AG04449 (cell line): ENCODE measurements around the gene UBE2O.

Experiments used
- CTCF ChIA-PET: fragments of 350-600 bp; formaldehyde crosslinking; extraction: SDS; loops from one replicate; lab custom pipeline; 2021; ENCODE audit warnings: antibody characterized with exemption; lab: Yijun Ruan, JAX
- POLR2A ChIA-PET: fragments of 400-600, 350-600 bp; formaldehyde crosslinking; extraction: SDS; loops from one replicate; lab custom pipeline; 2020; ENCODE audit warnings: antibody characterized with exemption, inconsistent platforms; lab: Yijun Ruan, JAX
- DNase-seq: peaks from one replicate; pipeline ENCODE4 v3.0.0-alpha.2; 2010; ENCODE audit warnings: low read depth, low spot score
- H3K4me3 ChIP-seq: 2 replicates; pipeline ENCODE4 v1.5.1; 2011; ENCODE audit warnings: low read depth, mild to moderate bottlenecking, control low read depth, low read length
- CTCF ChIP-seq: IDR thresholded peaks from one replicate; pipeline ENCODE4 v1.5.1; 2011; ENCODE audit warnings: mild to moderate bottlenecking, moderate library complexity, low read length, control low read depth, inconsistent platforms; ENCODE audit not compliant: insufficient read depth; ENCODE audit errors: missing control alignments

Gene UBE2O

GRCh38 chr17:76480632-76481031 is 27.7 kb upstream of the UBE2O start:
- no peak for TF ChIP-seq CTCF
- no peak for DNase-seq
- H3K4me3 ChIP-seq = no peak overlapping the region
- CTCF ChIA-PET = interaction anchor here (0.7 to 34.4 kb wide), 5 partner anchors 13 to 127 kb away, joined by 3 to 1209 read pairs (median 6); partner anchors contain the start of genes AANAT, PRPSAP1 and RHBDF2
- POLR2A ChIA-PET = interaction anchor here (1.8 kb wide), 1 partner anchor 34 kb away, joined by 3 read pairs; no protein-coding TSS in a partner anchor

DNA sequence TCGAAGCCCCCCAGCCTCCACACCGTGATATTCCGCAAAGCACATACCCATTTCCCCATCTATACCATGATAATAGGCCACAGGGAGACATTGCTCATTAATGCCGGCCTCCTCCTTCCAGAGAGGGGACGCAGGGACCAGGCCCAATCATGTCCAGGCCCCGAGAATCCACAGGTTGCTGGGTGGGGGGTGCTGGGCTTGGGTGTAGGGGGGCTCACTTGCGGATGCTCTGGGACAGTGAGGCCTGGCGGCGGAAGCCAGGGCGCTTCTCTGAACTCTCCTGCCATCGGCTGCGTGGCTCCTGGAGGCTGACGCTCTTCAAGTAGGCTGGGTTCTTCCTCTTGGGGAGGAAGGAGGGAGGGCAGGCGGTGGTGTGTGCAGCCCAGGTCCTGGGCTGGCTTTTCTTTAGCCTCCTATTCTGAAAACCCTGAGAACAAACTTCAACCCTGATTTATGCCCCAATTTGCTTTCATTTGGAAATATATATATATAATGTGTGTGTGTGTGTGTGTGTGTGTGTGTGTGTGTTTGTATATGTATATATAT is 26.6 kb upstream of the UBE2O start:
- DNase-seq = no peak
- TF ChIP-seq CTCF = no peak
- H3K4me3 ChIP-seq = no peak overlapping the region
- CTCF ChIA-PET = interaction anchor here (0.7 to 34.4 kb wide), 6 partner anchors 12 to 126 kb away, joined by 3 to 1209 read pairs (median 8); partner anchors contain the start of genes AANAT, PRPSAP1 and RHBDF2
- POLR2A ChIA-PET = no interaction called here

GRCh38 chr17:76478730-76479514 is 26.0 kb upstream of the UBE2O start:
- H3K4me3 ChIP-seq = no peak overlapping the region
- ChIA-PET POLR2A (no interaction called here), CTCF (interaction anchor here (3.0 to 34.4 kb wide), 2 partner anchors 12 to 20 kb away, joined by 30 to 1209 read pairs; partner anchors contain the start of genes AANAT and RHBDF2)
- no peak for DNase-seq
- TF ChIP-seq CTCF = no peak

- POLR2A ChIA-PET = no interaction called here
- TF ChIP-seq CTCF = no peak
- H3K4me3 ChIP-seq = no peak overlapping the region
- no peak for DNase-seq
- CTCF ChIA-PET = interaction anchor here (1.7 to 34.4 kb wide), 3 partner anchors 11 to 45 kb away, joined by 4 to 1209 read pairs (median 30); partner anchors contain the start of genes AANAT and RHBDF2
Measured at GRCh38 chr17:76478097-76478496, 25.1 kb upstream of the UBE2O start.

DNA sequence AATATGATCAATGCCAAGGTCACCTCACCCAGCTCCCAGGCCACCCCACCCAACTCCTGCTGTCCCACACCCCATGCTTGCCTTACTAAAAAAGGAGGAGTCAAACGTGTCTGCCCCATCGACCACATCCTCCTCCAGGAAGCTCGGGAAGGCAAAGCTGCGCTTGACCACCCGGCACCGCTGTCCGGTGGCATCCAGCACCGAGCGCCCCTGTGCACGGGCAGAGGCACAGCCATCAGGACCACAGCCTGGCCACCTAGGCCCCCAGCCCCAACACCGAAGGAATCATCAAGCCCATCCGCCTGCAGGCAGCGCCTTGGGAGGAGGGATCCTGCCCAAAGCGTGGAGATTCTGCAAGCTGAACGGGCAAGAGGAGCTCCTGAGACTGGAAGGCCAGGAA is 24.6 kb upstream of the UBE2O start:
- ChIA-PET POLR2A (interaction anchor here (0.8 kb wide), 1 partner anchor 15 kb away, joined by 3 read pairs; no protein-coding TSS in a partner anchor), CTCF (interaction anchor here (1.1 to 34.4 kb wide), 4 partner anchors 11 to 45 kb away, joined by 3 to 1209 read pairs (median 17); partner anchors contain the start of genes AANAT and RHBDF2)
- no peak overlapping the region for H3K4me3 ChIP-seq
- no peak for TF ChIP-seq CTCF
- no peak for DNase-seq

GRCh38 chr17:76476736-76477135 is 23.8 kb upstream of the UBE2O start:
- TF ChIP-seq CTCF = no peak
- POLR2A ChIA-PET = interaction anchor here (0.8 kb wide), 1 partner anchor 16 kb away, joined by 3 read pairs; no protein-coding TSS in a partner anchor
- no peak overlapping the region for H3K4me3 ChIP-seq
- no peak for DNase-seq
- CTCF ChIA-PET = interaction anchor here (1.1 to 34.4 kb wide), 5 partner anchors 10 to 46 kb away, joined by 3 to 1209 read pairs (median 15); partner anchors contain the start of genes AANAT and RHBDF2
